ENCODE data around the gene SRD5A3. TPM values are rescaled to one million over a fixed set of nuclear protein-coding genes. Genes with fewer than 3 reads are reported as not detected.
A peak's percentile ranks its signal among the peaks of the same experiment; 100 is the strongest.

Gene SRD5A3
- total and polyA plus RNA-seq, 5 donors, result 9.5 to 14.9 (median 9.9) TPM

GRCh38 chr4:55407764-55408163 is 61.7 kb downstream of the SRD5A3 start:
- ATAC-seq (no peak), DNase-seq (no peak)
- H3K27ac ChIP-seq (ENCODE audit: low read length), result no peak overlapping the region
- peaks cover 1% of the 10 kb centered on the region for H3K4me1 ChIP-seq (ENCODE audit: control insufficient read depth, insufficient read depth, low read length)
- intact Hi-C loops (cut with DNase I), result no loop called here
- H3K9me3 ChIP-seq (ENCODE audit: control insufficient read depth, low read length), result no peaks in the 10 kb centered on the region
- no peaks in the 10 kb centered on the region for H3K27me3 ChIP-seq (ENCODE audit: control insufficient read depth, insufficient read depth)
- WGBS, result 84% methylated on average over 3 of the region's 3 CpGs
- H3K4me3 ChIP-seq (ENCODE audit: low read length), result no peak overlapping the region

- intact Hi-C loops (cut with DNase I), result no loop called here
- H3K4me3 ChIP-seq (ENCODE audit: low read length), result no peak overlapping the region
- peak overlapping the region; percentile 41 for H3K27ac ChIP-seq (ENCODE audit: low read length)
- no peak for DNase-seq
- ATAC-seq, result peak; percentile 59 to 65
- no peaks in the 10 kb centered on the region for H3K27me3 ChIP-seq (ENCODE audit: control insufficient read depth, insufficient read depth)
- no peaks in the 10 kb centered on the region for H3K9me3 ChIP-seq (ENCODE audit: control insufficient read depth, low read length)
- peaks cover 1% of the 10 kb centered on the region for H3K4me1 ChIP-seq (ENCODE audit: control insufficient read depth, insufficient read depth, low read length)
- 29% methylated on average over 10 of the region's 10 CpGs for WGBS
Measured at GRCh38 chr4:55409468-55410171, 63.6 kb downstream of the SRD5A3 start.

GRCh38 chr4:55410431-55410830 is 64.4 kb downstream of the SRD5A3 start:
- Histone ChIP-seq H3K27me3 (ENCODE audit: control insufficient read depth, insufficient read depth) (no peaks in the 10 kb centered on the region), H3K9me3 (ENCODE audit: control insufficient read depth, low read length) (no peaks in the 10 kb centered on the region), H3K4me3 (ENCODE audit: low read length) (no peak overlapping the region), H3K27ac (ENCODE audit: low read length) (no peak overlapping the region), H3K4me1 (ENCODE audit: control insufficient read depth, insufficient read depth, low read length) (peaks cover 1% of the 10 kb centered on the region)
- intact Hi-C loops (cut with DNase I), result no loop called here
- 80% methylated on average over 8 of the region's 8 CpGs for WGBS
- ATAC-seq (no peak), DNase-seq (no peak)

- no peak for ATAC-seq
- Histone ChIP-seq H3K9me3 (ENCODE audit: control insufficient read depth, low read length) (no peaks in the 10 kb centered on the region), H3K4me3 (ENCODE audit: low read length) (no peak overlapping the region), H3K27ac (ENCODE audit: low read length) (no peak overlapping the region), H3K27me3 (ENCODE audit: control insufficient read depth, insufficient read depth) (no peaks in the 10 kb centered on the region), H3K4me1 (ENCODE audit: control insufficient read depth, insufficient read depth, low read length) (peaks cover 2% of the 10 kb centered on the region)
- intact Hi-C loops (cut with DNase I), result no loop called here
- 92% methylated on average over 6 of the region's 6 CpGs for WGBS
- DNase-seq, result no peak
Measured at GRCh38 chr4:55411621-55412020, 65.6 kb downstream of the SRD5A3 start.

GRCh38 chr4:55416176-55416575 is 70.1 kb downstream of the SRD5A3 start:
- Histone ChIP-seq H3K4me1 (ENCODE audit: control insufficient read depth, insufficient read depth, low read length) (peaks cover 1% of the 10 kb centered on the region), H3K27me3 (ENCODE audit: control insufficient read depth, insufficient read depth) (no peaks in the 10 kb centered on the region), H3K9me3 (ENCODE audit: control insufficient read depth, low read length) (no peaks in the 10 kb centered on the region), H3K27ac (ENCODE audit: low read length) (no peak overlapping the region), H3K4me3 (ENCODE audit: low read length) (no peak overlapping the region)
- DNase-seq (no peak), ATAC-seq (no peak)
- WGBS, result 75% methylated on average over 3 of the region's 3 CpGs
- intact Hi-C loops (cut with DNase I), result no loop called here

Other genes starting within 250 kb of the SRD5A3 start
- 10 to 100 TPM; 13.6 to 20.9 (median 17.2) TPM for gene KDR, start 220.6 kb upstream of the SRD5A3 start, total RNA-seq
- 10.5 TPM for gene KDR, start 220.6 kb upstream of the SRD5A3 start, polyA plus RNA-seq
- 10 to 100 TPM; 45.3 to 89.9 (median 53.1) TPM for gene TMEM165, start 49.7 kb downstream of the SRD5A3 start, total RNA-seq
- 47.1 TPM for gene TMEM165, start 49.7 kb downstream of the SRD5A3 start, polyA plus RNA-seq
- gene CLOCK, start 200.7 kb downstream of the SRD5A3 start, total RNA-seq, result 10 to 100 TPM; 29.6 to 44.8 (median 35.7) TPM
- gene CLOCK, start 200.7 kb downstream of the SRD5A3 start, polyA plus RNA-seq, result 12.2 TPM
- gene PDCL2, start 246.0 kb downstream of the SRD5A3 start, total RNA-seq, result not detected
- not detected for gene PDCL2, start 246.0 kb downstream of the SRD5A3 start, polyA plus RNA-seq